WTC11 (cell line): ENCODE results near the gene TMEM18.

Experiments used
- AFF4 ChIP-seq: sonication (generic); formaldehyde crosslinking; IDR thresholded peaks from 2 replicates; pipeline ENCODE4 v1.8.1; 2023; ENCODE audit warnings: mild to moderate bottlenecking, missing genetic modification reagents, borderline replicate concordance
- ATF2 ChIP-seq: sonication (generic); formaldehyde crosslinking; IDR thresholded peaks from 2 replicates; pipeline ENCODE4 v1.8.1; 2022; ENCODE audit warnings: low read depth, missing genetic modification reagents, borderline replicate concordance
- CBFB ChIP-seq: sonication (generic); formaldehyde crosslinking; IDR thresholded peaks from 2 replicates; pipeline ENCODE4 v1.8.1; 2022; ENCODE audit warnings: mild to moderate bottlenecking, low read depth, missing genetic modification reagents
- CTCF ChIP-seq: fragments of 200-600 bp; IDR thresholded peaks from 2 replicates; pipeline ENCODE4 v1.8.0; 2022; ENCODE audit warnings: antibody characterized with exemption
- E2F1 ChIP-seq: sonication (generic); formaldehyde crosslinking; IDR thresholded peaks from 2 replicates; pipeline ENCODE4 v1.8.0; 2022; ENCODE audit warnings: mild to moderate bottlenecking, missing genetic modification reagents
- ESRRA ChIP-seq: sonication (generic); formaldehyde crosslinking; IDR thresholded peaks from 2 replicates; pipeline ENCODE4 v1.8.1; 2022; ENCODE audit warnings: mild to moderate bottlenecking, missing genetic modification reagents, borderline replicate concordance
- GABPB1 ChIP-seq: sonication (generic); formaldehyde crosslinking; IDR thresholded peaks from 2 replicates; pipeline ENCODE4 v1.8.1; 2023; ENCODE audit warnings: mild to moderate bottlenecking, missing genetic modification reagents
- GRHL2 ChIP-seq: fragments of 250-450 bp; sonication (Bioruptor Pico); IDR thresholded peaks from 2 replicates; pipeline ENCODE4 v1.8.0; 2022; ENCODE audit warnings: mild to moderate bottlenecking, moderate library complexity; ENCODE audit not compliant: insufficient replicate concordance, severe bottlenecking
- MAX ChIP-seq: sonication (generic); formaldehyde crosslinking; IDR thresholded peaks from 2 replicates; pipeline ENCODE4 v1.8.0; 2022; ENCODE audit warnings: mild to moderate bottlenecking, missing genetic modification reagents
- NR2C2 ChIP-seq: sonication (generic); formaldehyde crosslinking; IDR thresholded peaks from 2 replicates; pipeline ENCODE4 v1.8.0; 2022; ENCODE audit warnings: mild to moderate bottlenecking, missing genetic modification reagents
- USF1 ChIP-seq: sonication (generic); formaldehyde crosslinking; IDR thresholded peaks from 2 replicates; pipeline ENCODE4 v1.8.0; 2022; ENCODE audit warnings: mild to moderate bottlenecking, missing genetic modification reagents
- ZNF121 ChIP-seq: sonication (generic); formaldehyde crosslinking; IDR thresholded peaks from 2 replicates; pipeline ENCODE4 v1.8.0; 2023; ENCODE audit warnings: missing genetic modification reagents
- ZNF512 ChIP-seq: sonication (generic); formaldehyde crosslinking; IDR thresholded peaks from 2 replicates; pipeline ENCODE4 v1.8.1; 2022; ENCODE audit warnings: missing genetic modification reagents, borderline replicate concordance

- TF ChIP-seq USF1 (CRISPR knock-in tag) (no peak), CTCF (no peak), MAX (CRISPR knock-in tag) (no peak), ZNF512 (CRISPR knock-in tag) (no peak), GRHL2 (CRISPR knock-in tag) (no peak), ATF2 (CRISPR knock-in tag) (no peak), NR2C2 (no peak), CBFB (no peak), E2F1 (no peak), AFF4 (CRISPR knock-in tag) (no peak), ZNF121 (CRISPR knock-in tag) (no peak), GABPB1 (no peak), ESRRA (CRISPR knock-in tag) (no peak)
These were observed 19.9 kb upstream of the TMEM18 start for GRCh38 chr2:696999-697627.
